HepG2 (cell line): ENCODE measurements around the gene ATP13A2. TPM values are rescaled to one million over a fixed set of nuclear protein-coding genes. Genes with fewer than 3 reads are reported as not detected.
A peak's percentile ranks its signal among the peaks of the same experiment; 100 is the strongest.

Experiments
- ATAC-seq: fragments of 200-7000 bp; cut with Tn5 transposase; 3 replicates; pipeline ENCODE4 v1.9.1; 2020; ENCODE audit warnings: mild to moderate bottlenecking, moderate library complexity
- BruUV-seq: library from RNA; stranded (reverse); fragments of 400-500 nt; replicated peaks from 2 replicates; lab custom pipeline; 2021; lab: Mats Ljungman, UMichigan
- CTCF ChIA-PET: fragments of 300-600 bp; formaldehyde crosslinking; extraction: SDS; loops from one replicate; lab custom pipeline; 2021; ENCODE audit warnings: low total read pairs, inconsistent platforms, low intra/inter-chr PET ratio; lab: Yijun Ruan, JAX
- POLR2A ChIA-PET: fragments of 350-600 bp; sonication (Branson Sonifier 250); formaldehyde crosslinking; loops from one replicate; lab custom pipeline; 2020; ENCODE audit warnings: antibody characterized with exemption, inconsistent platforms; lab: Yijun Ruan, JAX
- DNase-seq: peaks from one replicate; pipeline ENCODE4 v3.0.0-alpha.2; 2015; ENCODE audit warnings: low spot score
- FAIRE-seq: peaks from 3 replicates; lab custom pipeline; 2011; peaks lifted over from hg19 to GRCh38; lab: Jason Lieb, UNC
- H2AFZ ChIP-seq: one replicate; pipeline ENCODE4 v1.6.1; 2011; ENCODE audit warnings: low read length, inconsistent platforms
- H3K27ac ChIP-seq: fragments of 300-600 bp; 3 replicates; pipeline ENCODE4 v1.8.0; 2011; ENCODE audit warnings: mixed run types, mild to moderate bottlenecking, mixed read lengths, low read length, inconsistent platforms; ENCODE audit not compliant: insufficient read depth; ENCODE audit errors: extremely low read length
- H3K27me3 ChIP-seq, 2 experiments: fragments of 200-600 bp in 1 of 2; 2 replicates in 1 of 2; 3 replicates in 1 of 2; pipeline versions ENCODE4 v1.6.0 to v1.8.0; 2011; ENCODE audit warnings: low read length in 2 of 2, mild to moderate bottlenecking in 2 of 2, moderate library complexity in 2 of 2, inconsistent platforms in 1 of 2; ENCODE audit not compliant: insufficient read depth in 2 of 2, control insufficient read depth in 1 of 2
- H3K36me3 ChIP-seq, 2 experiments: fragments of 200-600 bp in 1 of 2; replicated peaks in 1 of 2; 2 replicates in 1 of 2; 3 replicates in 1 of 2; pipeline versions ENCODE4 v1.5.1 to v1.8.0; 2011; ENCODE audit warnings: low read length in 2 of 2, inconsistent platforms in 1 of 2; ENCODE audit not compliant: insufficient read depth in 2 of 2, control insufficient read depth in 1 of 2
- H3K4me1 ChIP-seq: 2 replicates; pipeline ENCODE4 v1.5.1; 2012; ENCODE audit warnings: low read length, inconsistent platforms; ENCODE audit not compliant: insufficient read depth
- H3K4me2 ChIP-seq: 2 replicates; pipeline ENCODE4 v1.6.0; 2011; ENCODE audit warnings: low read depth, low read length, inconsistent platforms
- H3K4me3 ChIP-seq, 3 experiments: fragments of 200-600 bp in 1 of 3; sonication (generic), shearing (Covaris generic) in 1 of 3; replicated peaks in 1 of 3; 2 replicates each; pipeline ENCODE4 v1.5.1; 2011 to 2016; ENCODE audit warnings: low read length in 3 of 3, inconsistent platforms in 2 of 3, low read depth in 2 of 3, mild to moderate bottlenecking in 2 of 3, control low read depth in 1 of 3, mixed read lengths in 1 of 3; ENCODE audit not compliant: insufficient read depth in 1 of 3
- H3K79me2 ChIP-seq: one replicate; pipeline ENCODE4 v1.6.1; 2011; ENCODE audit warnings: low read length, inconsistent platforms; ENCODE audit not compliant: insufficient read depth
- H3K9ac ChIP-seq: 2 replicates; pipeline ENCODE4 v1.6.0; 2011; ENCODE audit warnings: mild to moderate bottlenecking, low read depth, low read length, inconsistent platforms; ENCODE audit not compliant: insufficient read depth
- H3K9me3 ChIP-seq: 2 replicates; pipeline ENCODE4 v1.5.1; 2012; ENCODE audit warnings: mild to moderate bottlenecking, low read length
- H4K20me1 ChIP-seq: 2 replicates; pipeline ENCODE4 v1.6.0; 2011; ENCODE audit warnings: inconsistent platforms, mild to moderate bottlenecking, low read length, moderate library complexity; ENCODE audit not compliant: insufficient read depth
- AGO2 ChIP-seq: fragments of 200-400 bp; formaldehyde crosslinking; optimal IDR thresholded peaks from 2 replicates; pipeline ENCODE3; 2017; ENCODE audit warnings: mild to moderate bottlenecking, low read depth, low read length, moderate library complexity
- HNRNPLL ChIP-seq: fragments of 200-400 bp; formaldehyde crosslinking; IDR thresholded peaks from 2 replicates; pipeline ENCODE4 v1.6.1; 2017; ENCODE audit warnings: mild to moderate bottlenecking, low read depth, low read length; ENCODE audit not compliant: poor library complexity, severe bottlenecking
- KDM5B ChIP-seq: sonication (generic); formaldehyde crosslinking; IDR thresholded peaks from 2 replicates; pipeline ENCODE4 v1.4.0; 2020; ENCODE audit warnings: missing genetic modification reagents, mild to moderate bottlenecking, borderline replicate concordance
- ZKSCAN1 ChIP-seq: fragments of 150-350 bp; IDR thresholded peaks from 2 replicates; pipeline ENCODE4 v1.6.1; 2014; ENCODE audit warnings: low read length
- ZKSCAN5 ChIP-seq: sonication (generic); formaldehyde crosslinking; IDR thresholded peaks from 2 replicates; pipeline ENCODE4 v1.5.1; 2020; ENCODE audit warnings: mild to moderate bottlenecking, missing genetic modification reagents
- ZNF543 ChIP-seq: sonication (generic); formaldehyde crosslinking; IDR thresholded peaks from 2 replicates; pipeline ENCODE4 v1.4.0; 2020; ENCODE audit warnings: mild to moderate bottlenecking, missing genetic modification reagents
- WGBS: methylation state at CpG from one replicate; pipeline ENCODE4 v1.1.6; 2017; ENCODE audit warnings: low lambda C conversion rate; 5-methylcytosine and 5-hydroxymethylcytosine counted together
- in situ Hi-C: cut with HindIII; loops from 2 replicates; pipeline ENCODE4 v1.10.0; 2017; ENCODE audit warnings: low pct_unique_long_range_greater_than_20kb; ENCODE audit not compliant: extremely low pct_ligation_motif_present
- intact Hi-C: fragments of 100-400 bp; cut with micrococcal nuclease; formaldehyde crosslinking; loops from one replicate; pipeline ENCODE4 v1.10.0; 2022; ENCODE audit not compliant: unreplicated experiment
- polyA plus RNA-seq, 8 experiments: library from polyadenylated mRNA; depleted of rRNA in 3 of 8; stranded (reverse) in 7 of 8; unstranded in 1 of 8; fragments of >200 nt; fragmentation: Illumina TruSeq in 4 of 8; extraction: Trizol in 4 of 8; gene quantifications; 2 replicates each; pipeline versions ENCODE4 v1.2.1 to v1.2.3, GENCODE V29; 2011 to 2016; ENCODE audit warnings: low read depth in 4 of 8, missing spikeins in 1 of 8, mixed read lengths in 1 of 8; ENCODE audit not compliant: insufficient read depth in 1 of 8
- total RNA-seq, 5 experiments: library from RNA; depleted of rRNA; stranded (reverse); fragments of >200 nt; fragmentation: Illumina TruSeq; extraction: Trizol; gene quantifications; 2 replicates each; pipeline ENCODE4 v1.2.3, GENCODE V29; 2016; ENCODE audit warnings: low read depth in 1 of 5
- TF ChIP-seq, protein P1 (sequence below): sonication (generic); formaldehyde crosslinking; IDR thresholded peaks from 2 replicates; pipeline ENCODE4 v1.4.0; 2020; ENCODE audit warnings: missing genetic modification reagents
- TF ChIP-seq, protein P2 (sequence below): sonication (generic); formaldehyde crosslinking; IDR thresholded peaks from 2 replicates; pipeline ENCODE4 v1.9.0; 2022; ENCODE audit warnings: low read depth, missing genetic modification reagents

Gene ATP13A2
- total and polyA plus RNA-seq, 2 of the 13 experiments (the other 11 are each of a cell fraction or from before 2014, with no cell fraction given) = 13.2 to 16.2 TPM

DNA sequence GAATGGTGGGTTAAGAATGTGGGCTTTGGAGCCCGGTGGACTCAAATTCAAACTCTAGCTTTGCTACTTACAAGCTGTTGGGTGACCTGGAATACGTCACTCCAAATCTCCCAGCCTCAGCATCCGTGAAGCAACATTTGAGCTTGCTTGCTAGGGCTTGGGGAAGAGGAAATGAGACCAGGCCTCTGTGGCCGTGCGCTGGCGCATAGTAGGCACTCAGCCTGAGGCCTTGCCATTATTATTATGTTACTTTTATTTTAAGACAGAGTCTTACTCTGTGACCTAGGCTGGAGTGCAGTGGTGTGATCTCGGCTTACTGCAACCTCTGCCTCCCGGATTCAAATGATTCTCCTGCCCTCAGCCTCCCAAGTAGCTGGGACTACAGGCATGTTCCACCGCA, 19.1 kb downstream of the ATP13A2 start:
- FAIRE-seq = no peak
- CTCF ChIA-PET = no interaction called here
- in situ Hi-C loops = no loop called here

GRCh38 chr1:16992102-16992501, 19.6 kb downstream of the ATP13A2 start:
- TF ChIP-seq HNRNPLL (no peak), ZNF543 (CRISPR knock-in tag) (no peak), AGO2 (peak; percentile 40), KDM5B (no peak)
- TF ChIP-seq, protein P1, sequence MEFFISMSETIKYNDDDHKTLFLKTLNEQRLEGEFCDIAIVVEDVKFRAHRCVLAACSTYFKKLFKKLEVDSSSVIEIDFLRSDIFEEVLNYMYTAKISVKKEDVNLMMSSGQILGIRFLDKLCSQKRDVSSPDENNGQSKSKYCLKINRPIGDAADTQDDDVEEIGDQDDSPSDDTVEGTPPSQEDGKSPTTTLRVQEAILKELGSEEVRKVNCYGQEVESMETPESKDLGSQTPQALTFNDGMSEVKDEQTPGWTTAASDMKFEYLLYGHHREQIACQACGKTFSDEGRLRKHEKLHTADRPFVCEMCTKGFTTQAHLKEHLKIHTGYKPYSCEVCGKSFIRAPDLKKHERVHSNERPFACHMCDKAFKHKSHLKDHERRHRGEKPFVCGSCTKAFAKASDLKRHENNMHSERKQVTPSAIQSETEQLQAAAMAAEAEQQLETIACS = no peak
- TF ChIP-seq, protein P2, sequence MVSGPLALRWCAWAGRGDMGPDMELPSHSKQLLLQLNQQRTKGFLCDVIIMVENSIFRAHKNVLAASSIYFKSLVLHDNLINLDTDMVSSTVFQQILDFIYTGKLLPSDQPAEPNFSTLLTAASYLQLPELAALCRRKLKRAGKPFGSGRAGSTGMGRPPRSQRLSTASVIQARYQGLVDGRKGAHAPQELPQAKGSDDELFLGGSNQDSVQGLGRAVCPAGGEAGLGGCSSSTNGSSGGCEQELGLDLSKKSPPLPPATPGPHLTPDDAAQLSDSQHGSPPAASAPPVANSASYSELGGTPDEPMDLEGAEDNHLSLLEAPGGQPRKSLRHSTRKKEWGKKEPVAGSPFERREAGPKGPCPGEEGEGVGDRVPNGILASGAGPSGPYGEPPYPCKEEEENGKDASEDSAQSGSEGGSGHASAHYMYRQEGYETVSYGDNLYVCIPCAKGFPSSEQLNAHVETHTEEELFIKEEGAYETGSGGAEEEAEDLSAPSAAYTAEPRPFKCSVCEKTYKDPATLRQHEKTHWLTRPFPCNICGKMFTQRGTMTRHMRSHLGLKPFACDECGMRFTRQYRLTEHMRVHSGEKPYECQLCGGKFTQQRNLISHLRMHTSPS (CRISPR knock-in tag) = no peak
- TF ChIP-seq, all 625 proteins: peak for 1
- Histone ChIP-seq H3K4me2 (no peak overlapping the region), H3K36me3 (no peaks in the 10 kb centered on the region), H3K4me1 (no peaks in the 10 kb centered on the region), H4K20me1 (no peaks in the 10 kb centered on the region), H3K9ac (no peak overlapping the region), H3K9me3 (no peaks in the 10 kb centered on the region), H3K79me2 (no peaks in the 10 kb centered on the region), H3K27ac (no peak overlapping the region), H2AFZ (no peak overlapping the region), H3K27me3 (no peaks in the 10 kb centered on the region), H3K4me3 (no peak overlapping the region)
- BruUV-seq = no TSS peak
- FAIRE-seq (no peak), DNase-seq (no peak), ATAC-seq (no peak)
- POLR2A ChIA-PET = no interaction called here
- CTCF ChIA-PET = no interaction called here
- in situ Hi-C loops (no loop called here), intact Hi-C loops (no loop called here)
- WGBS = 97% methylated on average over 6 of the region's 12 CpGs

More for the DNA sequence above, 19.1 kb downstream of the ATP13A2 start:
- no peak for DNase-seq
- Histone ChIP-seq H3K4me1 (no peaks in the 10 kb centered on the region), H3K36me3 (no peaks in the 10 kb centered on the region), H3K27ac (no peak overlapping the region), H3K4me2 (no peak overlapping the region), H3K9ac (no peak overlapping the region), H3K27me3 (no peaks in the 10 kb centered on the region), H3K9me3 (no peaks in the 10 kb centered on the region), H2AFZ (no peak overlapping the region), H3K4me3 (no peak overlapping the region), H3K79me2 (no peaks in the 10 kb centered on the region), H4K20me1 (no peaks in the 10 kb centered on the region)
- POLR2A ChIA-PET = no interaction called here
- 98% methylated on average over 9 of the region's 9 CpGs for WGBS
- intact Hi-C loops = no loop called here
- no peak for ATAC-seq
- BruUV-seq = no TSS peak
- TF ChIP-seq ZKSCAN1 (0 out of 2 replicates have a peak, but pooled peaks have one; percentile 37), ZKSCAN5 (CRISPR knock-in tag) (no peak)
- TF ChIP-seq, all 625 proteins: peak for 1
